Suppressor macrophage treated with lipopolysaccharide for 1 hour (primary cell): Measurements from ENCODE around the gene TUSC2.
A peak's percentile ranks its signal among the peaks of the same experiment; 100 is the strongest.
"Not testable (repeated sequence)": the region's sequence is repeated elsewhere in the genome, so short reads cannot be mapped to it uniquely, and the experiment has no call there.

Source experiments
- DNase-seq, 3 donors: peaks; one replicate each; pipeline ENCODE4 v3.0.0-alpha.2; 2020 to 2022

The TUSC2 gene

GRCh38 chr3:50316657-50317242 is 11.3 kb downstream of the TUSC2 start:
- no peak for DNase-seq

- DNase-seq, result no peak
These were observed 13.2 kb downstream of the TUSC2 start for GRCh38 chr3:50314816-50315215.

- no peak for DNase-seq
These were observed 13.7 kb downstream of the TUSC2 start for GRCh38 chr3:50314342-50314741.

- not testable (repeated sequence) for DNase-seq
These were observed 16.0 kb downstream of the TUSC2 start for GRCh38 chr3:50312041-50312440.

GRCh38 chr3:50304601-50305000 is 23.4 kb downstream of the TUSC2 start:
- DNase-seq, result peak in 1 of 3 donors; percentile 29

GRCh38 chr3:50303013-50303815 is 24.8 kb downstream of the TUSC2 start, which contains the start of gene HYAL1:
Gene HYAL1 (minus strand): TSS chr3:50303574. CDS start chr3:50302956, 618 bp downstream.
- DNase-seq, result no peak

- DNase-seq, result no peak
These were observed 25.7 kb downstream of the TUSC2 start for GRCh38 chr3:50302095-50303012.

- DNase-seq, result no peak
These were observed 27.3 kb downstream of the TUSC2 start for GRCh38 chr3:50300681-50301254.

GRCh38 chr3:50299929-50300680 is 27.9 kb downstream of the TUSC2 start:
- DNase-seq, result peak; percentile 78 to 85 (median 84)

GRCh38 chr3:50299638-50299928 is 28.4 kb downstream of the TUSC2 start:
- DNase-seq, result no peak

- peak; percentile 99 to 100 (median 100) for DNase-seq
These were observed 29.0 kb downstream of the TUSC2 start, which contains the start of the genes HYAL3 and NAA80 for GRCh38 chr3:50298836-50299637. Gene HYAL3 (minus strand): TSS chr3:50299405. CDS start chr3:50295602, 3,803 bp downstream. Gene NAA80 (minus strand): TSS chr3:50299405. CDS start chr3:50297463, 1,942 bp downstream.

- DNase-seq, result peak in 1 of 3 donors; percentile 35
These were observed 29.9 kb downstream of the TUSC2 start for GRCh38 chr3:50297896-50298725.

GRCh38 chr3:50297384-50297775 is 30.6 kb downstream of the TUSC2 start:
- no peak for DNase-seq

- DNase-seq, result no peak
These were observed 31.2 kb downstream of the TUSC2 start for GRCh38 chr3:50296721-50297383.

- DNase-seq, result no peak
These were observed 32.2 kb downstream of the TUSC2 start for GRCh38 chr3:50295553-50296431.

- DNase-seq, result no peak
These were observed 33.3 kb downstream of the TUSC2 start for GRCh38 chr3:50294492-50295403.

- DNase-seq, result no peak
These were observed 33.9 kb downstream of the TUSC2 start for GRCh38 chr3:50294089-50294488.
